Measurements from ENCODE around the gene SMURF1.

DNA sequence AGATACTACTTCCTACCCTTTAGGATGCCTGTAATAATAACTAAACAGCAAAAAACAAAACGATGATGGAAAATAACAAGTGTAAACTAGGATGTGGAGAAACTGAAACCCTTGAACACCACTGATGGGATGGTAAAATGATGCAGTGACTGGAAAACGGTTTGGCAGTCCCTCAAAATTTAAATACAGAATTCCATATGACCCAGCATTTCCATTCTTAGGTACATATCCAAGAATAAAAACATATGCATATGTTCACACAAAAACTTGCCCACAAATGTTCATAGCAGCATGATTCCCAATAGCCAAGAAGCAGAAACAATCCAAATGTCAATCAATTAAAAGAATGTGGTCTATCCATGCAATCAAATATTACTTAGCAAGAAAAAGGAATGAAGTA is 25.8 kb downstream of the SMURF1 start:
- TF ChIP-seq, protein P1, sequence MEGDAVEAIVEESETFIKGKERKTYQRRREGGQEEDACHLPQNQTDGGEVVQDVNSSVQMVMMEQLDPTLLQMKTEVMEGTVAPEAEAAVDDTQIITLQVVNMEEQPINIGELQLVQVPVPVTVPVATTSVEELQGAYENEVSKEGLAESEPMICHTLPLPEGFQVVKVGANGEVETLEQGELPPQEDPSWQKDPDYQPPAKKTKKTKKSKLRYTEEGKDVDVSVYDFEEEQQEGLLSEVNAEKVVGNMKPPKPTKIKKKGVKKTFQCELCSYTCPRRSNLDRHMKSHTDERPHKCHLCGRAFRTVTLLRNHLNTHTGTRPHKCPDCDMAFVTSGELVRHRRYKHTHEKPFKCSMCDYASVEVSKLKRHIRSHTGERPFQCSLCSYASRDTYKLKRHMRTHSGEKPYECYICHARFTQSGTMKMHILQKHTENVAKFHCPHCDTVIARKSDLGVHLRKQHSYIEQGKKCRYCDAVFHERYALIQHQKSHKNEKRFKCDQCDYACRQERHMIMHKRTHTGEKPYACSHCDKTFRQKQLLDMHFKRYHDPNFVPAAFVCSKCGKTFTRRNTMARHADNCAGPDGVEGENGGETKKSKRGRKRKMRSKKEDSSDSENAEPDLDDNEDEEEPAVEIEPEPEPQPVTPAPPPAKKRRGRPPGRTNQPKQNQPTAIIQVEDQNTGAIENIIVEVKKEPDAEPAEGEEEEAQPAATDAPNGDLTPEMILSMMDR (IDR thresholded peaks at IDR 0.05 in 8 of 11, conservative IDR thresholded peaks at IDR 0.05 in 3 of 11), result no peak
- no peak for TF ChIP-seq POLR2A (IDR thresholded peaks at IDR 0.05)
